T-cell (primary cell): ENCODE data around the gene LPAR6. TPM values are rescaled to one million over a fixed set of nuclear protein-coding genes. Genes with fewer than 3 reads are reported as not detected.
A peak's percentile ranks its signal among the peaks of the same experiment; 100 is the strongest.
"Not testable (repeated sequence)": the region's sequence is repeated elsewhere in the genome, so short reads cannot be mapped to it uniquely, and the experiment has no call there.

Source experiments
- ATAC-seq, 4 experiments: fragments of 200-7000 bp in 3 of 4; fragments of 150-1000 bp in 1 of 4; cut with Tn5 transposase; replicated peaks in 1 of 4; 1 replicate in 3 of 4; 2 replicates in 1 of 4; pipeline ENCODE4 v1.10.0; 2021; ENCODE audit warnings: moderate library complexity in 3 of 4, mild to moderate bottlenecking in 2 of 4, moderate number of reproducible peaks in 1 of 4
- CTCF ChIA-PET, 2 donors: fragments of 300-600 bp; sonication (Branson Sonifier 250); formaldehyde crosslinking; loops; one replicate each; lab custom pipeline; 2022; ENCODE audit warnings: antibody characterized with exemption in 2 of 2; lab: Charles Lee
- POLR2A ChIA-PET, 2 donors: fragments of 300-600 bp; sonication (Branson Sonifier 250); formaldehyde crosslinking; loops; one replicate each; lab custom pipeline; 2022; ENCODE audit warnings: antibody characterized with exemption in 2 of 2; lab: Charles Lee
- DNase-seq, 35 experiments: peaks; one replicate each; pipeline versions ENCODE4 v3.0.0 to v3.0.0-alpha.2; 2013 to 2023
- H3K27ac ChIP-seq: one replicate; pipeline ENCODE4 v1.5.1; 2013; ENCODE audit warnings: low read length
- H3K27me3 ChIP-seq, 2 experiments: replicated peaks in 1 of 2; 1 replicate in 1 of 2; 2 replicates in 1 of 2; pipeline versions ENCODE4 v1.6.1 to v1.7.0; 2013; ENCODE audit warnings: low read length in 1 of 2, mixed read lengths in 1 of 2; ENCODE audit not compliant: control insufficient read depth in 2 of 2, insufficient read depth in 2 of 2; ENCODE audit errors: extremely low read depth in 1 of 2
- H3K36me3 ChIP-seq, 2 donors: 1 replicate in 1 of 2; 2 replicates in 1 of 2; pipeline versions ENCODE4 v1.6.1 to v1.7.0; 2013; ENCODE audit warnings: low read length in 1 of 2; ENCODE audit not compliant: control insufficient read depth in 2 of 2, insufficient read depth in 1 of 2; ENCODE audit errors: extremely low read depth in 1 of 2
- H3K4me1 ChIP-seq, 2 experiments: 1 replicate in 1 of 2; 2 replicates in 1 of 2; pipeline versions ENCODE4 v1.6.1 to v1.7.0; 2013; ENCODE audit warnings: low read length in 2 of 2, mixed read lengths in 1 of 2; ENCODE audit not compliant: insufficient read depth in 2 of 2, control insufficient read depth in 1 of 2; ENCODE audit errors: extremely low read depth in 1 of 2
- H3K4me3 ChIP-seq, 2 donors: 1 replicate in 1 of 2; 2 replicates in 1 of 2; pipeline versions ENCODE4 v1.5.1 to v1.7.0; 2013; ENCODE audit warnings: mild to moderate bottlenecking in 2 of 2, low read length in 1 of 2, moderate library complexity in 1 of 2; ENCODE audit not compliant: control insufficient read depth in 1 of 2; ENCODE audit errors: extremely low read depth in 1 of 2
- H3K9me3 ChIP-seq: 2 replicates; pipeline ENCODE4 v1.7.0; 2013
- H3K27ac Mint-ChIP-seq, 2 donors: one replicate each; pipeline ENCODE4 v1.8.0; 2020 to 2021; ENCODE audit warnings: mild to moderate bottlenecking in 2 of 2, mixed read lengths in 2 of 2
- H3K27me3 Mint-ChIP-seq, 2 donors: one replicate each; pipeline ENCODE4 v1.8.0; 2021 to 2022; ENCODE audit warnings: mixed read lengths in 2 of 2
- H3K36me3 Mint-ChIP-seq: one replicate; pipeline ENCODE4 v1.8.0; 2021; ENCODE audit warnings: mixed read lengths
- H3K4me1 Mint-ChIP-seq, 3 donors: one replicate each; pipeline ENCODE4 v1.8.0; 2020 to 2022; ENCODE audit warnings: mixed read lengths in 3 of 3, mild to moderate bottlenecking in 1 of 3
- H3K4me3 Mint-ChIP-seq, 3 donors: one replicate each; pipeline ENCODE4 v1.8.0; 2020 to 2022; ENCODE audit warnings: mild to moderate bottlenecking in 3 of 3, mixed read lengths in 3 of 3, moderate library complexity in 3 of 3
- H3K9me3 Mint-ChIP-seq, 3 donors: one replicate each; pipeline ENCODE4 v1.8.0; 2020 to 2022; ENCODE audit warnings: mixed read lengths in 3 of 3
- WGBS: methylation state at CpG from one replicate; pipeline ENCODE4 v1.1.5; 2013; ENCODE audit warnings: missing lambda C conversion rate; ENCODE audit not compliant: insufficient coverage; 5-methylcytosine and 5-hydroxymethylcytosine counted together
- total RNA-seq, 35 experiments: library from RNA in 6 of 35; stranded (reverse) in 6 of 35; fragments of 120-200 nt in 1 of 35; gene quantifications; one replicate each; pipeline versions ENCODE4 v1.2.1 to v1.2.4 and lab custom pipeline; 2013 to 2026

Gene LPAR6
- total RNA-seq: 10 to 100 TPM; 36.0 to 93.5 (median 62.7) TPM
- 164 TPM for total RNA-seq (2013)
- total RNA-seq (lab: John Stamatoyannopoulos, UW): 8.1 to 179 (median 78.0) reads per million in 29 experiments

- H3K4me1 Mint-ChIP-seq: peaks cover 36 to 42% (median 36%) of the 10 kb centered on the region in 3 donors
- H3K36me3 Mint-ChIP-seq: peaks cover 33% of the 10 kb centered on the region
- CTCF ChIA-PET: interaction anchor here in 1 of 2 donors (0.6 to 1.6 kb wide), 4 partner anchors 31 to 286 kb away, joined by 3 to 7 read pairs (median 3); no protein-coding TSS in a partner anchor
Observed at GRCh38 chr13:48412881-48413351, at the start of gene LPAR6. Gene LPAR6, minus strand, starts transcription at chr13:48413113. Its CDS starts 690 bp downstream, at chr13:48412423.

GRCh38 chr13:48457578-48458242 lies 44.8 kb upstream of the LPAR6 start:
- H3K27ac Mint-ChIP-seq: no peak overlapping the region
- H3K4me3 Mint-ChIP-seq: no peak overlapping the region
- H3K36me3 Mint-ChIP-seq: peaks cover 72% of the 10 kb centered on the region
- ChIA-PET CTCF (interaction anchor here (0.5 to 0.7 kb wide), 3 partner anchors 79 to 473 kb away, joined by 3 to 5 read pairs (median 4); no protein-coding TSS in a partner anchor), POLR2A (no interaction called here)
- H3K27me3 Mint-ChIP-seq: no peaks in the 10 kb centered on the region
- Histone ChIP-seq H3K36me3 (peaks cover 3 to 40% of the 10 kb centered on the region in 2 donors), H3K4me1 (no peaks in the 10 kb centered on the region), H3K27me3 (no peaks in the 10 kb centered on the region), H3K9me3 (no peaks in the 10 kb centered on the region), H3K27ac (no peak overlapping the region), H3K4me3 (no peak overlapping the region)
- peaks cover 0 to 8% (median 8%) of the 10 kb centered on the region in 3 donors for H3K4me1 Mint-ChIP-seq
- WGBS: 98% methylated on average over 28 of the region's 28 CpGs
- DNase-seq (no peak), ATAC-seq (no peak)
- peaks cover 0 to 4% (median 0%) of the 10 kb centered on the region in 3 donors for H3K9me3 Mint-ChIP-seq

More at GRCh38 chr13:48412881-48413351, at the start of gene LPAR6:
- ATAC-seq (peak in 3 of 4 experiments; percentile 47 to 72 (median 59)), DNase-seq (peak in 2 of 35 experiments; percentile 33 to 68)
- Histone ChIP-seq H3K4me3 (peak within 1 kb of the TSS; percentile 56 to 80), H3K36me3 (no peaks in the 10 kb centered on the region), H3K4me1 (peaks cover 10 to 15% of the 10 kb centered on the region in 2 experiments), H3K27me3 (no peaks in the 10 kb centered on the region), H3K27ac (peak within 1 kb of the TSS; percentile 80), H3K9me3 (no peaks in the 10 kb centered on the region)
- H3K9me3 Mint-ChIP-seq: no peaks in the 10 kb centered on the region
- H3K4me3 Mint-ChIP-seq: peak within 1 kb of the TSS; percentile 94 to 98 (median 97)
- WGBS: 0% methylated on average over 2 of the region's 4 CpGs
- no peaks in the 10 kb centered on the region for H3K27me3 Mint-ChIP-seq
- peak within 1 kb of the TSS; percentile 99 to 100 for H3K27ac Mint-ChIP-seq
- POLR2A ChIA-PET: interaction anchor here (0.7 to 1.2 kb wide), 2 partner anchors 10 to 119 kb away, joined by 3 to 4 read pairs; no protein-coding TSS in a partner anchor

- peaks cover 3 to 11% (median 4%) of the 10 kb centered on the region in 3 donors for H3K9me3 Mint-ChIP-seq
- Histone ChIP-seq H3K27me3 (no peaks in the 10 kb centered on the region), H3K4me1 (no peaks in the 10 kb centered on the region), H3K36me3 (peaks cover 3 to 38% of the 10 kb centered on the region in 2 donors), H3K9me3 (no peaks in the 10 kb centered on the region), H3K4me3 (no peak overlapping the region), H3K27ac (no peak overlapping the region)
- WGBS: 97% methylated on average over 10 of the region's 10 CpGs
- peaks cover 0 to 11% (median 8%) of the 10 kb centered on the region in 3 donors for H3K4me1 Mint-ChIP-seq
- CTCF ChIA-PET: no interaction called here
- no peak overlapping the region for H3K4me3 Mint-ChIP-seq
- POLR2A ChIA-PET: no interaction called here
- no peak overlapping the region for H3K27ac Mint-ChIP-seq
- peaks cover 75% of the 10 kb centered on the region for H3K36me3 Mint-ChIP-seq
- no peaks in the 10 kb centered on the region for H3K27me3 Mint-ChIP-seq
- no peak for DNase-seq
- ATAC-seq: no peak
Observed at GRCh38 chr13:48456546-48456945, 43.6 kb upstream of the LPAR6 start.

GRCh38 chr13:48451196-48451595 lies 38.3 kb upstream of the LPAR6 start:
- H3K27ac Mint-ChIP-seq, H3K4me3 ChIP-seq, DNase-seq, ATAC-seq, H3K27me3 ChIP-seq, H3K27ac ChIP-seq, H3K4me3 Mint-ChIP-seq, H3K4me1 ChIP-seq, H3K27me3 Mint-ChIP-seq, H3K9me3 ChIP-seq: not testable (repeated sequence)
- H3K9me3 Mint-ChIP-seq: peaks cover 9 to 23% (median 13%) of the 10 kb centered on the region in 3 donors
- H3K36me3 ChIP-seq: peaks cover 0 to 20% of the 10 kb centered on the region in 2 donors
- peaks cover 15 to 41% (median 24%) of the 10 kb centered on the region in 3 donors for H3K4me1 Mint-ChIP-seq
- CTCF ChIA-PET: interaction anchor here in 1 of 2 donors (1.0 kb wide), 1 partner anchor 55 kb away, joined by 3 read pairs; no protein-coding TSS in a partner anchor
- H3K36me3 Mint-ChIP-seq: peaks cover 46% of the 10 kb centered on the region
- POLR2A ChIA-PET: interaction anchor here in 1 of 2 donors (0.5 kb wide), 1 partner anchor 54 kb away, joined by 3 read pairs; no protein-coding TSS in a partner anchor

- POLR2A ChIA-PET: no interaction called here
Observed at GRCh38 chr13:48449656-48450055, 36.7 kb upstream of the LPAR6 start.

GRCh38 chr13:48448959-48449614 lies 36.2 kb upstream of the LPAR6 start:
- Histone ChIP-seq H3K27ac (peak overlapping the region; percentile 4), H3K9me3 (no peaks in the 10 kb centered on the region), H3K27me3 (no peaks in the 10 kb centered on the region), H3K4me1 (peaks cover 2 to 4% of the 10 kb centered on the region in 2 experiments), H3K4me3 (no peak overlapping the region), H3K36me3 (peaks cover 0 to 7% of the 10 kb centered on the region in 2 donors)
- CTCF ChIA-PET: interaction anchor here in 1 of 2 donors (0.7 kb wide), 1 partner anchor 25 kb away, joined by 3 read pairs; no protein-coding TSS in a partner anchor
- WGBS: no CpG with 5 or more reads among the region's 6 CpGs
- ATAC-seq (no peak), DNase-seq (no peak)
- H3K4me3 Mint-ChIP-seq: peak overlapping the region; percentile 18 to 65 (median 60)
- POLR2A ChIA-PET: no interaction called here
- no peaks in the 10 kb centered on the region for H3K27me3 Mint-ChIP-seq
- H3K9me3 Mint-ChIP-seq: peaks cover 9 to 23% (median 13%) of the 10 kb centered on the region in 3 donors
- H3K36me3 Mint-ChIP-seq: peaks cover 31% of the 10 kb centered on the region
- peak overlapping the region; percentile 53 to 71 for H3K27ac Mint-ChIP-seq
- peaks cover 7 to 42% (median 30%) of the 10 kb centered on the region in 3 donors for H3K4me1 Mint-ChIP-seq

More at GRCh38 chr13:48449656-48450055, 36.7 kb upstream of the LPAR6 start:
- no peaks in the 10 kb centered on the region for H3K27me3 Mint-ChIP-seq
- H3K27ac ChIP-seq: no peak overlapping the region
- ATAC-seq (no peak), DNase-seq (no peak)
- CTCF ChIA-PET: no interaction called here
- H3K27me3 ChIP-seq: no peaks in the 10 kb centered on the region
- WGBS: 100% methylated on average over 1 of the region's 2 CpGs
- peaks cover 0 to 2% of the 10 kb centered on the region in 2 experiments for H3K4me1 ChIP-seq
- H3K9me3 ChIP-seq: no peaks in the 10 kb centered on the region
- peaks cover 9 to 23% (median 13%) of the 10 kb centered on the region in 3 donors for H3K9me3 Mint-ChIP-seq
- H3K4me3 ChIP-seq: no peak overlapping the region
- no peak overlapping the region for H3K4me3 Mint-ChIP-seq
- peak overlapping the region in 1 of 2 donors; percentile 28 for H3K27ac Mint-ChIP-seq
- peaks cover 36% of the 10 kb centered on the region for H3K36me3 Mint-ChIP-seq
- peaks cover 0 to 12% of the 10 kb centered on the region in 2 donors for H3K36me3 ChIP-seq
- H3K4me1 Mint-ChIP-seq: peaks cover 11 to 39% (median 25%) of the 10 kb centered on the region in 3 donors
